ENCODE data around the gene CEP57.
"Not testable (repeated sequence)": the region's sequence is repeated elsewhere in the genome, so short reads cannot be mapped to it uniquely, and the experiment has no call there.

Gene CEP57

GRCh38 chr11:95796501-95796900, 6.2 kb downstream of the CEP57 start:
- no peak for DNase-seq (ENCODE audit: low read depth)

GRCh38 chr11:95799546-95799945, 9.2 kb downstream of the CEP57 start:
- no peak for DNase-seq (ENCODE audit: low read depth)

GRCh38 chr11:95800438-95800837, 10.1 kb downstream of the CEP57 start:
- DNase-seq (ENCODE audit: low read depth): no peak

- DNase-seq (ENCODE audit: low read depth): no peak
These were observed 12.5 kb downstream of the CEP57 start for GRCh38 chr11:95802806-95803205.

GRCh38 chr11:95803973-95804372, 13.7 kb downstream of the CEP57 start:
- DNase-seq (ENCODE audit: low read depth): no peak

- no peak for DNase-seq (ENCODE audit: low read depth)
These were observed 15.6 kb downstream of the CEP57 start for GRCh38 chr11:95805869-95806268.

GRCh38 chr11:95806464-95806863, 16.2 kb downstream of the CEP57 start:
- not testable (repeated sequence) for DNase-seq (ENCODE audit: low read depth)

- not testable (repeated sequence) for DNase-seq (ENCODE audit: low read depth)
These were observed 20.8 kb downstream of the CEP57 start for GRCh38 chr11:95811052-95811451.

GRCh38 chr11:95816037-95816436, 25.7 kb downstream of the CEP57 start:
- DNase-seq (ENCODE audit: low read depth): no peak

- no peak for DNase-seq (ENCODE audit: low read depth)
These were observed 31.3 kb downstream of the CEP57 start for GRCh38 chr11:95821640-95822039.

- DNase-seq (ENCODE audit: low read depth): no peak
These were observed 37.4 kb downstream of the CEP57 start for GRCh38 chr11:95827696-95828095.

GRCh38 chr11:95829580-95830259, 39.4 kb downstream of the CEP57 start:
- DNase-seq (ENCODE audit: low read depth): no peak

GRCh38 chr11:95831198-95831883, 41.0 kb downstream of the CEP57 start:
- DNase-seq (ENCODE audit: low read depth): no peak

GRCh38 chr11:95832763-95833162, 42.5 kb downstream of the CEP57 start:
- DNase-seq (ENCODE audit: low read depth): no peak

- DNase-seq (ENCODE audit: low read depth): no peak
These were observed 43.1 kb downstream of the CEP57 start for GRCh38 chr11:95833378-95833777.

- DNase-seq (ENCODE audit: low read depth): no peak
These were observed 45.1 kb downstream of the CEP57 start for GRCh38 chr11:95835351-95835750.

GRCh38 chr11:95835768-95836488, 45.6 kb downstream of the CEP57 start:
- DNase-seq (ENCODE audit: low read depth): peak; percentile 23

GRCh38 chr11:95845167-95845566, 54.9 kb downstream of the CEP57 start:
- no peak for DNase-seq (ENCODE audit: low read depth)

- DNase-seq (ENCODE audit: low read depth): no peak
These were observed 59.0 kb downstream of the CEP57 start for GRCh38 chr11:95849087-95849825.

GRCh38 chr11:95850137-95850536, 59.8 kb downstream of the CEP57 start:
- DNase-seq (ENCODE audit: low read depth): no peak

GRCh38 chr11:95853138-95853537, 62.8 kb downstream of the CEP57 start:
- DNase-seq (ENCODE audit: low read depth): no peak

GRCh38 chr11:95853862-95854261, 63.6 kb downstream of the CEP57 start:
- DNase-seq (ENCODE audit: low read depth): no peak
